H1 (cell line): ENCODE results near the gene DCTN1. TPM values are rescaled to one million over a fixed set of nuclear protein-coding genes. Genes with fewer than 3 reads are reported as not detected.

Experiments
- ASH2L ChIP-seq: fragments of 200-600, 300-600 bp; sonication (generic); IDR thresholded peaks from one replicate; pipeline ENCODE4 v1.7.1; 2017; ENCODE audit warnings: low read length
- ATF2 ChIP-seq: IDR thresholded peaks from 2 replicates; pipeline ENCODE4 v1.6.1; 2012; ENCODE audit warnings: low read length, inconsistent platforms
- CBX8 ChIP-seq: fragments of 300-800, 300-1000 bp; sonication (generic); IDR thresholded peaks from 2 replicates; pipeline ENCODE4 v1.7.1; 2016; ENCODE audit warnings: low read depth, low read length, borderline replicate concordance
- EGR1 ChIP-seq: IDR thresholded peaks from 2 replicates; pipeline ENCODE4 v1.6.1; 2011; ENCODE audit warnings: low read depth, low read length, borderline replicate concordance
- EP300 ChIP-seq, 2 experiments: IDR thresholded peaks; 1 replicate in 1 of 2; 2 replicates in 1 of 2; pipeline ENCODE4 v1.6.1; 2011 to 2012; ENCODE audit warnings: low read depth in 2 of 2, low read length in 2 of 2, mild to moderate bottlenecking in 2 of 2, borderline replicate concordance in 1 of 2, inconsistent platforms in 1 of 2, moderate library complexity in 1 of 2
- HDAC6 ChIP-seq: IDR thresholded peaks from one replicate; pipeline ENCODE4 v1.7.1; 2012; ENCODE audit warnings: low read depth, mild to moderate bottlenecking, inconsistent platforms, low read length, moderate library complexity
- KDM1A ChIP-seq: fragments of 200-600, 300-600 bp; sonication (generic); IDR thresholded peaks from 2 replicates; pipeline ENCODE4 v1.7.1; 2016; ENCODE audit warnings: mild to moderate bottlenecking, low read length, borderline replicate concordance
- KDM4A ChIP-seq: IDR thresholded peaks from one replicate; pipeline ENCODE4 v1.7.1; 2012; ENCODE audit warnings: low read depth, mild to moderate bottlenecking, moderate library complexity, low read length, inconsistent platforms; ENCODE audit not compliant: severe bottlenecking
- NANOG ChIP-seq: IDR thresholded peaks from 2 replicates; pipeline ENCODE4 v1.6.1; 2011; ENCODE audit warnings: low read length, low read depth, mild to moderate bottlenecking, inconsistent platforms; ENCODE audit not compliant: insufficient read depth, poor library complexity, severe bottlenecking
- POLR2A ChIP-seq, 2 experiments: IDR thresholded peaks; 1 replicate in 1 of 2; 2 replicates in 1 of 2; pipeline ENCODE4 v1.6.1; 2011; ENCODE audit warnings: low read depth in 2 of 2, low read length in 2 of 2, mild to moderate bottlenecking in 2 of 2; ENCODE audit errors: control extremely low read depth in 1 of 2
- POLR2AphosphoS5 ChIP-seq: IDR thresholded peaks from 2 replicates; pipeline ENCODE4 v1.6.1; 2011; ENCODE audit warnings: low read depth, low read length
- POU5F1 ChIP-seq: IDR thresholded peaks from 2 replicates; pipeline ENCODE4 v1.6.1; 2011; ENCODE audit warnings: low read depth, mild to moderate bottlenecking, low read length, moderate library complexity
- RAD21 ChIP-seq, 2 experiments: IDR thresholded peaks in 1 of 2; conservative IDR thresholded peaks in 1 of 2; 2 replicates each; pipeline ENCODE4 v1.6.1; 2011; ENCODE audit warnings: low read depth in 2 of 2, low read length in 2 of 2, improper control_type of control experiment in 1 of 2, inconsistent platforms in 1 of 2, mild to moderate bottlenecking in 1 of 2, moderate library complexity in 1 of 2
- SAP30 ChIP-seq: fragments of 300-600 bp; sonication (generic); IDR thresholded peaks from 2 replicates; pipeline ENCODE4 v1.7.1; 2012; ENCODE audit warnings: low read length, moderate library complexity, mild to moderate bottlenecking, inconsistent platforms; ENCODE audit not compliant: insufficient read depth, insufficient replicate concordance
- SIN3A ChIP-seq, 2 experiments: IDR thresholded peaks in 1 of 2; conservative IDR thresholded peaks in 1 of 2; 2 replicates each; pipeline ENCODE4 v1.6.1; 2011 to 2012; ENCODE audit warnings: low read length in 2 of 2, improper control_type of control experiment in 1 of 2, low read depth in 1 of 2, mild to moderate bottlenecking in 1 of 2
- SP1 ChIP-seq: IDR thresholded peaks from 2 replicates; pipeline ENCODE4 v1.6.1; 2011; ENCODE audit warnings: low read depth, low read length
- SRF ChIP-seq: IDR thresholded peaks from 2 replicates; pipeline ENCODE4 v1.6.1; 2011; ENCODE audit warnings: mild to moderate bottlenecking, low read depth, low read length, moderate library complexity
- TCF12 ChIP-seq: IDR thresholded peaks from 2 replicates; pipeline ENCODE4 v1.6.1; 2011; ENCODE audit warnings: low read depth, mild to moderate bottlenecking, low read length
- USF2 ChIP-seq: IDR thresholded peaks from 2 replicates; pipeline ENCODE4 v1.6.1; 2011; ENCODE audit warnings: low read length, improper control_type of control experiment
- YY1 ChIP-seq: IDR thresholded peaks from 2 replicates; pipeline ENCODE4 v1.6.1; 2011; ENCODE audit warnings: low read depth, mild to moderate bottlenecking, low read length
- ZNF274 ChIP-seq: IDR thresholded peaks from 2 replicates; pipeline ENCODE4 v1.7.0; 2012; ENCODE audit warnings: low read length, borderline replicate concordance; ENCODE audit errors: extremely low read depth
- polyA plus RNA-seq, 7 experiments: library from polyadenylated mRNA; depleted of rRNA in 3 of 7; stranded (reverse) in 5 of 7; unstranded in 2 of 7; fragments of >200 nt in 5 of 7; fragments of 200-250 nt in 2 of 7; gene quantifications; 1 replicate in 5 of 7; 2 replicates in 1 of 7; 4 replicates in 1 of 7; pipeline versions ENCODE4 v1.2.1 to v1.2.3, GENCODE V29; 2011 to 2013; ENCODE audit warnings: missing spikeins in 2 of 7, mixed read lengths in 2 of 7
- total RNA-seq: library from RNA; stranded (reverse); fragmentation: NEBNext Ultra II Directional; extraction: Animal tissue kit (Norgen Biotek cat#: 25700); gene quantifications from 2 replicates; pipeline ENCODE4 v1.2.1, GENCODE V29; 2021

DCTN1 gene
- total and polyA plus RNA-seq, 2 of the 8 experiments (the other 6 are each of a cell fraction or from before 2014, with no cell fraction given) = 105 to 162 TPM

- no peak for TF ChIP-seq KDM1A
- TF ChIP-seq POU5F1 = no peak
- TF ChIP-seq HDAC6 = no peak
- no peak for TF ChIP-seq ZNF274
- TF ChIP-seq POLR2AphosphoS5 = peak; percentile 94
- TF ChIP-seq TCF12 = no peak
- 0 out of 2 replicates have a peak, but pooled peaks have one; percentile 69 for TF ChIP-seq YY1
- no peak for TF ChIP-seq SRF
- peak; percentile 47; the same call in 1 of the 2 replicates for TF ChIP-seq ATF2
- 0 out of 2 replicates have a peak, but pooled peaks have one; percentile 15 for TF ChIP-seq USF2
- no peak for TF ChIP-seq RAD21 (IDR thresholded peaks at IDR 0.05 in 1 of 2, conservative IDR thresholded peaks at IDR 0.05 in 1 of 2; ENCODE audit: low read depth in 2 of 2, low read length in 2 of 2)
- TF ChIP-seq SP1 = 0 out of 2 replicates have a peak, but pooled peaks have one; percentile 6
- peak; percentile 86 for TF ChIP-seq ASH2L
- TF ChIP-seq EGR1 = 0 out of 2 replicates have a peak, but pooled peaks have one; percentile 29
- peak; percentile 14 for TF ChIP-seq KDM4A
- TF ChIP-seq SIN3A (conservative IDR thresholded peaks at IDR 0.05 in 1 of 2, IDR thresholded peaks at IDR 0.05 in 1 of 2; ENCODE audit: low read depth in 1 of 2, low read length in 2 of 2) = peak in 1 of 2 experiments; percentile 94; a peak in 2 of 4 replicates
- TF ChIP-seq EP300 (IDR thresholded peaks at IDR 0.05; ENCODE audit: borderline replicate concordance in 1 of 2, low read depth in 2 of 2, low read length in 2 of 2) = no peak
- no peak for TF ChIP-seq SAP30
- no peak for TF ChIP-seq CBX8
- TF ChIP-seq NANOG = no peak
- peak in 1 of 2 experiments; percentile 92; a peak in 2 of 3 replicates for TF ChIP-seq POLR2A (IDR thresholded peaks at IDR 0.05; ENCODE audit: control extremely low read depth in 1 of 2, low read depth in 2 of 2, low read length in 2 of 2)
These were observed 41.2 kb upstream of the DCTN1 start, which contains the start of the genes C2orf81 and WDR54 (continued) for GRCh38 chr2:74421221-74421870.
